GM12892 (cell line): Measurements from ENCODE around the gene ZNF654.

Source experiments
- POLR2A ChIP-seq: IDR thresholded peaks from 2 replicates; pipeline ENCODE4 v1.6.1; 2011; ENCODE audit warnings: low read depth, low read length, control low read depth
- POLR2AphosphoS5 ChIP-seq: IDR thresholded peaks from 2 replicates; pipeline ENCODE4 v1.6.1; 2011; ENCODE audit warnings: low read depth, low read length, control low read depth
- TAF1 ChIP-seq: IDR thresholded peaks from 2 replicates; pipeline ENCODE4 v1.6.1; 2011; ENCODE audit warnings: low read depth, mild to moderate bottlenecking, control low read depth, low read length, borderline replicate concordance

DNA sequence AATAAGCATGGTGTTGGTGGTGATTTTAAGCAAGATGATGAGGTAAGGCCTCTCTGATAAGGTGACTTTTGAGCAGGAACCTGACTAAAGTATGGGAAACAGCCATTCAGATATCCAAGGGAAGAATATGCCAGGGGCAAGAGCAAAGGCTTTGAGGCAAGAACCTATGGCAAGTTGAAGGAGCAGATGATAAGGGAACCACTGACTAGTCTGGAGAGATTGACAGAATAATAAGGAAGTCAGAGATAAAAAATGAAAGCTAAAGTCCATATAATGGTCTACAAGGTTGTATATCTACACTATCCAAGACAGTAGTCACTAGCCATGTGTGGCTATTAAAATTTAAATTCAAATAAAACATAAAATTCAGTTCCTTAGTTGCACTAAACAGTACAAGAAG is 88.2 kb downstream of the ZNF654 start:
- TF ChIP-seq POLR2AphosphoS5 (no peak), TAF1 (no peak), POLR2A (no peak)
